Endothelial cell of umbilical vein (primary cell): Measurements from ENCODE around the gene ERCC2. TPM values are rescaled to one million over a fixed set of nuclear protein-coding genes. Genes with fewer than 3 reads are reported as not detected.

Experiments
- BruUV-seq: library from RNA; stranded (reverse); fragments of 400-500 nt; replicated peaks from 2 replicates; lab custom pipeline; 2021; lab: Mats Ljungman, UMichigan
- CTCF ChIA-PET: fragments of 300-600, 350-600 bp; sonication (Branson Sonifier 250); formaldehyde crosslinking; loops from one replicate; lab custom pipeline; 2021; ENCODE audit warnings: antibody characterized with exemption, inconsistent platforms; lab: Charles Lee
- POLR2A ChIA-PET: fragments of 300-600, 350-600 bp; sonication (Branson Sonifier 250); formaldehyde crosslinking; loops from one replicate; lab custom pipeline; 2021; ENCODE audit warnings: antibody characterized with exemption, inconsistent platforms; lab: Charles Lee
- DNase-seq: peaks from one replicate; pipeline ENCODE4 v3.0.0-alpha.2; 2011; ENCODE audit warnings: low read depth, low spot score
- FAIRE-seq: peaks from 2 replicates; lab custom pipeline; 2011; peaks lifted over from hg19 to GRCh38; lab: Jason Lieb, UNC
- H2AFZ ChIP-seq: 2 replicates; pipeline ENCODE4 v1.6.0; 2012; ENCODE audit warnings: low read depth, low read length, control low read depth, inconsistent platforms
- H3K27ac ChIP-seq: 2 replicates; pipeline ENCODE4 v1.5.1; 2011; ENCODE audit warnings: low read depth, mild to moderate bottlenecking, control low read depth, low read length, moderate library complexity; ENCODE audit not compliant: insufficient read depth
- H3K27me3 ChIP-seq, 2 experiments: 2 replicates each; pipeline versions ENCODE4 v1.6.0 to v1.6.1; 2011; ENCODE audit warnings: low read length in 2 of 2, mixed read lengths in 1 of 2; ENCODE audit not compliant: control insufficient read depth in 2 of 2, insufficient read depth in 2 of 2
- H3K36me3 ChIP-seq, 2 experiments: 2 replicates in 1 of 2; 3 replicates in 1 of 2; pipeline ENCODE4 v1.5.1; 2011; ENCODE audit warnings: low read length in 2 of 2, mild to moderate bottlenecking in 1 of 2, moderate library complexity in 1 of 2; ENCODE audit not compliant: control insufficient read depth in 2 of 2, insufficient read depth in 2 of 2; ENCODE audit errors: extremely low read depth in 1 of 2
- H3K4me1 ChIP-seq: 3 replicates; pipeline ENCODE4 v1.5.1; 2011; ENCODE audit warnings: mild to moderate bottlenecking, low read length; ENCODE audit not compliant: control insufficient read depth, insufficient read depth; ENCODE audit errors: extremely low read depth
- H3K4me2 ChIP-seq: 2 replicates; pipeline ENCODE4 v1.6.1; 2011; ENCODE audit warnings: low read length, control low read depth, mixed read lengths; ENCODE audit not compliant: insufficient read depth
- H3K4me3 ChIP-seq, 3 experiments: fragments of 200-600 bp in 1 of 3; sonication (generic), shearing (Covaris generic) in 1 of 3; replicated peaks in 1 of 3; 2 replicates each; pipeline ENCODE4 v1.5.1; 2011 to 2016; ENCODE audit warnings: control low read depth in 3 of 3, low read length in 3 of 3, mild to moderate bottlenecking in 2 of 3, inconsistent platforms in 1 of 3, low read depth in 1 of 3, moderate library complexity in 1 of 3; ENCODE audit not compliant: insufficient read depth in 1 of 3
- H3K79me2 ChIP-seq: 2 replicates; pipeline ENCODE4 v1.6.0; 2012; ENCODE audit warnings: low read length, inconsistent platforms; ENCODE audit not compliant: control insufficient read depth, insufficient read depth
- H3K9ac ChIP-seq: replicated peaks from 2 replicates; pipeline ENCODE3; 2011; ENCODE audit warnings: low read length, control low read depth; ENCODE audit not compliant: insufficient read depth; ENCODE audit errors: extremely low read depth
- H3K9me1 ChIP-seq: replicated peaks from 3 replicates; pipeline ENCODE4 v1.6.0; 2011; ENCODE audit warnings: mild to moderate bottlenecking, low read length; ENCODE audit not compliant: control insufficient read depth, insufficient read depth; ENCODE audit errors: extremely low read depth
- H3K9me3 ChIP-seq: replicated peaks from 2 replicates; pipeline ENCODE4 v1.5.1; 2012; ENCODE audit warnings: low read length, inconsistent platforms; ENCODE audit not compliant: control insufficient read depth, insufficient read depth
- H4K20me1 ChIP-seq: replicated peaks from 2 replicates; pipeline ENCODE3; 2011; ENCODE audit warnings: mild to moderate bottlenecking, low read length; ENCODE audit not compliant: control insufficient read depth, insufficient read depth; ENCODE audit errors: extremely low read depth
- EZH2 ChIP-seq: IDR thresholded peaks from 2 replicates; pipeline ENCODE4 v1.6.1; 2012; ENCODE audit warnings: borderline replicate concordance, low read depth, mild to moderate bottlenecking, moderate library complexity, low read length, inconsistent platforms; ENCODE audit not compliant: severe bottlenecking
- FOS ChIP-seq: IDR thresholded peaks from 2 replicates; pipeline ENCODE4 v1.6.1; 2011; ENCODE audit warnings: mild to moderate bottlenecking, low read length, moderate library complexity, borderline replicate concordance; ENCODE audit not compliant: insufficient read depth
- GATA2 ChIP-seq: IDR thresholded peaks from 2 replicates; pipeline ENCODE4 v1.7.0; 2011; ENCODE audit warnings: low read depth, mild to moderate bottlenecking, moderate library complexity, mixed read lengths, low read length; ENCODE audit not compliant: insufficient read length, insufficient read depth
- JUN ChIP-seq: IDR thresholded peaks from 2 replicates; pipeline ENCODE4 v1.6.1; 2011; ENCODE audit warnings: borderline replicate concordance, low read depth; ENCODE audit not compliant: insufficient read length, insufficient read depth
- MYC ChIP-seq: IDR thresholded peaks from one replicate; pipeline ENCODE4 v1.6.1; 2011; ENCODE audit warnings: mild to moderate bottlenecking, low read depth, low read length
- POLR2A ChIP-seq: IDR thresholded peaks from 2 replicates; pipeline ENCODE4 v1.6.1; 2012; ENCODE audit warnings: low read depth, mild to moderate bottlenecking, control low read depth, low read length
- POLR2AphosphoS5 ChIP-seq: IDR thresholded peaks from 2 replicates; pipeline ENCODE4 v1.6.1; 2012; ENCODE audit warnings: low read depth, mild to moderate bottlenecking, control low read depth, low read length, moderate library complexity; ENCODE audit not compliant: insufficient read depth
- dilution Hi-C: fragments of 300-500 bp; cut with MboI; formaldehyde crosslinking; loops from one replicate; pipeline ENCODE4 v1.15.0; 2019; ENCODE audit warnings: low sequenced_read_pairs; ENCODE audit not compliant: extremely low pct_ligation_motif_present
- intact Hi-C: fragments of 100-400 bp; cut with micrococcal nuclease; formaldehyde crosslinking; loops from one replicate; pipeline ENCODE4 v1.10.0; 2022
- polyA plus RNA-seq, 4 experiments: library from polyadenylated mRNA; depleted of rRNA in 3 of 4; stranded (reverse) in 3 of 4; unstranded in 1 of 4; fragments of >200 nt; gene quantifications; 2 replicates each; pipeline versions ENCODE4 v1.2.1 to v1.2.3, GENCODE V29; 2011 to 2012; ENCODE audit warnings: missing spikeins in 1 of 4
- total RNA-seq: library from RNA; stranded (reverse); gene quantifications from 2 replicates; pipeline ENCODE4 v1.2.3, GENCODE V29; 2021
- TF ChIP-seq, protein P1 (sequence below): IDR thresholded peaks from 2 replicates; pipeline ENCODE4 v1.6.1; 2011; ENCODE audit not compliant: insufficient read depth, insufficient read length
- TF ChIP-seq, protein P2 (sequence below), 2 donors: IDR thresholded peaks; 1 replicate in 1 of 2; 2 replicates in 1 of 2; pipeline ENCODE4 v1.5.1; 2011; ENCODE audit warnings: low read length in 2 of 2, mild to moderate bottlenecking in 2 of 2, moderate library complexity in 2 of 2, control low read depth in 1 of 2, inconsistent platforms in 1 of 2, low read depth in 1 of 2; ENCODE audit not compliant: insufficient read depth in 1 of 2; ENCODE audit errors: extremely low read depth in 1 of 2

Gene ERCC2
- total and polyA plus RNA-seq, 2 donors (not counting 3 experiments of a cell fraction or from before 2014, with no cell fraction given) = 59.9 to 61.8 TPM

DNA sequence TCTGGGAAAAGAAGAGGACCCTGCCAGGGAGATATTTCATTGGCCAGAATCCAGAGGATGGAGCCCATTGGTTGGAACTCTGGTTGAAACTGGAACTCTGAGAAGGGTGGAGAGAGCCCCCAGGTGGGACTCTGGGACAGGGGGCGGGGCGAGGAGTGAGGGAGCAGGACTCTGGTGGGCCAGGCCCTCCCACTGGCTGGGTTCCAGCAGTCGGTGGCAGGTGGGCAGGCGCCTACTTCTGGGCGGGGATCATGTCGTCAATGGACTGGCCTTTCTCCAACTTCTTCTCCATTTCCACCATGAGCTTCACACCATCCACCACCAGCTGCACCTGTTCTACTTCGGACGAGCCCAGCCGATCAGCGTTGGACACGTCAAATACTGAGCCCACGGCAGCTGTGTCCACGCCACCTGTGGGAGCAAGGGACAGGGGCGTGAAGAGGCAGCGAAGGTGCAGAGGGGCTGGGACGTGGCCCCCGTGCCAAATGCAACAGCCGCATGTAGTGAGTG lies 63.8 kb downstream of the ERCC2 start:
- Histone ChIP-seq H3K79me2 (no peaks in the 10 kb centered on the region), H3K4me2 (no peak overlapping the region), H3K9me1 (no peaks in the 10 kb centered on the region), H3K36me3 (no peaks in the 10 kb centered on the region), H3K4me3 (no peak overlapping the region), H3K9ac (no peak overlapping the region), H3K27me3 (peaks cover 0 to 7% of the 10 kb centered on the region in 2 experiments), H3K9me3 (no peaks in the 10 kb centered on the region), H3K4me1 (no peaks in the 10 kb centered on the region), H3K27ac (no peak overlapping the region), H4K20me1 (no peaks in the 10 kb centered on the region), H2AFZ (no peak overlapping the region)
- intact Hi-C loops = no loop called here
- BruUV-seq = no TSS peak
- DNase-seq (no peak), FAIRE-seq (no peak)
- ChIA-PET POLR2A (no interaction called here), CTCF (no interaction called here)
- dilution Hi-C loops = no loop called here
- TF ChIP-seq EZH2 (no peak), FOS (no peak), POLR2A (no peak), POLR2AphosphoS5 (no peak), JUN (no peak), MYC (no peak), GATA2 (no peak)
- TF ChIP-seq, protein P1, sequence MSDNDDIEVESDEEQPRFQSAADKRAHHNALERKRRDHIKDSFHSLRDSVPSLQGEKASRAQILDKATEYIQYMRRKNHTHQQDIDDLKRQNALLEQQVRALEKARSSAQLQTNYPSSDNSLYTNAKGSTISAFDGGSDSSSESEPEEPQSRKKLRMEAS = no peak
- TF ChIP-seq, protein P2, sequence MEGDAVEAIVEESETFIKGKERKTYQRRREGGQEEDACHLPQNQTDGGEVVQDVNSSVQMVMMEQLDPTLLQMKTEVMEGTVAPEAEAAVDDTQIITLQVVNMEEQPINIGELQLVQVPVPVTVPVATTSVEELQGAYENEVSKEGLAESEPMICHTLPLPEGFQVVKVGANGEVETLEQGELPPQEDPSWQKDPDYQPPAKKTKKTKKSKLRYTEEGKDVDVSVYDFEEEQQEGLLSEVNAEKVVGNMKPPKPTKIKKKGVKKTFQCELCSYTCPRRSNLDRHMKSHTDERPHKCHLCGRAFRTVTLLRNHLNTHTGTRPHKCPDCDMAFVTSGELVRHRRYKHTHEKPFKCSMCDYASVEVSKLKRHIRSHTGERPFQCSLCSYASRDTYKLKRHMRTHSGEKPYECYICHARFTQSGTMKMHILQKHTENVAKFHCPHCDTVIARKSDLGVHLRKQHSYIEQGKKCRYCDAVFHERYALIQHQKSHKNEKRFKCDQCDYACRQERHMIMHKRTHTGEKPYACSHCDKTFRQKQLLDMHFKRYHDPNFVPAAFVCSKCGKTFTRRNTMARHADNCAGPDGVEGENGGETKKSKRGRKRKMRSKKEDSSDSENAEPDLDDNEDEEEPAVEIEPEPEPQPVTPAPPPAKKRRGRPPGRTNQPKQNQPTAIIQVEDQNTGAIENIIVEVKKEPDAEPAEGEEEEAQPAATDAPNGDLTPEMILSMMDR (IDR thresholded peaks at IDR 0.05; ENCODE audit: extremely low read depth in 1 of 2, insufficient read depth in 1 of 2, low read depth in 1 of 2, low read length in 2 of 2) = no peak
